AG04450 (cell line): ENCODE data around the gene BCORL1. TPM values are rescaled to one million over a fixed set of nuclear protein-coding genes. Genes with fewer than 3 reads are reported as not detected.

Source experiments
- CTCF ChIA-PET: fragments of 300-600, 350-600 bp; formaldehyde crosslinking; extraction: SDS; loops from one replicate; lab custom pipeline; 2022; ENCODE audit warnings: antibody characterized with exemption, inconsistent platforms; lab: Charles Lee
- POLR2A ChIA-PET: fragments of 350-600 bp; formaldehyde crosslinking; extraction: SDS; loops from one replicate; lab custom pipeline; 2021; ENCODE audit warnings: antibody characterized with exemption, inconsistent platforms; lab: Yijun Ruan, JAX
- DNase-seq: peaks from one replicate; pipeline ENCODE4 v3.0.0-alpha.2; 2011; ENCODE audit warnings: low read depth, low spot score
- H3K27ac ChIP-seq: one replicate; pipeline ENCODE4 v1.5.1; 2012; ENCODE audit warnings: low read depth, low read length, control low read depth
- H3K27me3 ChIP-seq: one replicate; pipeline ENCODE4 v1.6.0; 2012; ENCODE audit warnings: low read length; ENCODE audit not compliant: control insufficient read depth, insufficient read depth
- H3K4me3 ChIP-seq: 2 replicates; pipeline ENCODE4 v1.5.1; 2011; ENCODE audit warnings: mild to moderate bottlenecking, low read depth, low read length, control low read depth
- H3K9me3 ChIP-seq: 2 replicates; pipeline ENCODE4 v1.5.1; 2012; ENCODE audit warnings: low read length; ENCODE audit not compliant: control insufficient read depth, insufficient read depth
- CTCF ChIP-seq: IDR thresholded peaks from 2 replicates; pipeline ENCODE4 v1.5.1; 2011; ENCODE audit warnings: low read depth, low read length, control low read depth, inconsistent platforms
- polyA plus RNA-seq: library from polyadenylated mRNA; depleted of rRNA; stranded (reverse); fragments of >200 nt; gene quantifications from 2 replicates; pipeline ENCODE4 v1.2.3, GENCODE V29; 2011

Gene BCORL1
- polyA plus RNA-seq, 1 experiment, result 1.0 TPM

- no peak for DNase-seq
- Histone ChIP-seq H3K9me3 (no peaks in the 10 kb centered on the region), H3K27ac (no peak overlapping the region), H3K4me3 (no peak overlapping the region), H3K27me3 (no peaks in the 10 kb centered on the region)
- no peak for TF ChIP-seq CTCF
- POLR2A ChIA-PET, result interaction anchor here (0.7 kb wide), 1 partner anchor 15 kb away, joined by 3 read pairs; no protein-coding TSS in a partner anchor
- CTCF ChIA-PET, result interaction anchor here (0.7 kb wide), 1 partner anchor 37 kb away, joined by 3 read pairs; no protein-coding TSS in a partner anchor
Measured at GRCh38 chrX:130097507-130098209, 115.2 kb downstream of the BCORL1 start.

- TF ChIP-seq CTCF, result no peak
- ChIA-PET CTCF (no interaction called here), POLR2A (no interaction called here)
- Histone ChIP-seq H3K27ac (no peak overlapping the region), H3K27me3 (no peaks in the 10 kb centered on the region), H3K9me3 (no peaks in the 10 kb centered on the region), H3K4me3 (no peak overlapping the region)
- DNase-seq, result no peak
Measured at GRCh38 chrX:130098210-130098552, 115.7 kb downstream of the BCORL1 start.

- POLR2A ChIA-PET, result no interaction called here
Measured at GRCh38 chrX:130100180-130100579, 117.7 kb downstream of the BCORL1 start.

GRCh38 chrX:130103605-130104004, 121.2 kb downstream of the BCORL1 start:
- no peaks in the 10 kb centered on the region for H3K27me3 ChIP-seq
- H3K27ac ChIP-seq, result no peak overlapping the region
- CTCF ChIA-PET, result no interaction called here
- POLR2A ChIA-PET, result no interaction called here
- H3K4me3 ChIP-seq, result no peak overlapping the region
- TF ChIP-seq CTCF, result no peak
- no peaks in the 10 kb centered on the region for H3K9me3 ChIP-seq
- DNase-seq, result no peak

More at GRCh38 chrX:130100180-130100579, 117.7 kb downstream of the BCORL1 start:
- TF ChIP-seq CTCF, result no peak
- no peak overlapping the region for H3K4me3 ChIP-seq
- no peak overlapping the region for H3K27ac ChIP-seq
- DNase-seq, result no peak
- no peaks in the 10 kb centered on the region for H3K9me3 ChIP-seq
- CTCF ChIA-PET, result interaction anchor here (1.1 kb wide), 1 partner anchor 21 kb away, joined by 4 read pairs; no protein-coding TSS in a partner anchor
- H3K27me3 ChIP-seq, result no peaks in the 10 kb centered on the region

- TF ChIP-seq CTCF, result no peak
- ChIA-PET CTCF (interaction anchor here (1.1 kb wide), 1 partner anchor 45 kb away, joined by 5 read pairs; no protein-coding TSS in a partner anchor), POLR2A (no interaction called here)
- H3K4me3 ChIP-seq, result no peak overlapping the region
- H3K27me3 ChIP-seq, result no peaks in the 10 kb centered on the region
- H3K9me3 ChIP-seq, result no peaks in the 10 kb centered on the region; the same call in 1 of the 2 replicates
- no peak overlapping the region for H3K27ac ChIP-seq
- no peak for DNase-seq
Measured at GRCh38 chrX:130105244-130105643, 122.8 kb downstream of the BCORL1 start.
